Retinal pigment epithelial cell (primary cell): ENCODE measurements around the gene SPINT3.

ENCODE experiments used
- DNase-seq: peaks from one replicate; pipeline ENCODE4 v3.0.0-alpha.2; 2010; ENCODE audit warnings: low read depth
- H3K4me3 ChIP-seq: 2 replicates; pipeline ENCODE4 v1.5.1; 2011; ENCODE audit warnings: mild to moderate bottlenecking, low read length, control low read depth, moderate library complexity
- TF ChIP-seq, protein P1 (sequence below): conservative IDR thresholded peaks from 2 replicates; pipeline ENCODE4 v1.5.1; 2011; ENCODE audit warnings: low read depth, low read length, control low read depth, inconsistent platforms

Gene SPINT3

GRCh38 chr20:45545754-45546453 is 30.5 kb upstream of the SPINT3 start:
- no peak overlapping the region for H3K4me3 ChIP-seq
- TF ChIP-seq, protein P1, sequence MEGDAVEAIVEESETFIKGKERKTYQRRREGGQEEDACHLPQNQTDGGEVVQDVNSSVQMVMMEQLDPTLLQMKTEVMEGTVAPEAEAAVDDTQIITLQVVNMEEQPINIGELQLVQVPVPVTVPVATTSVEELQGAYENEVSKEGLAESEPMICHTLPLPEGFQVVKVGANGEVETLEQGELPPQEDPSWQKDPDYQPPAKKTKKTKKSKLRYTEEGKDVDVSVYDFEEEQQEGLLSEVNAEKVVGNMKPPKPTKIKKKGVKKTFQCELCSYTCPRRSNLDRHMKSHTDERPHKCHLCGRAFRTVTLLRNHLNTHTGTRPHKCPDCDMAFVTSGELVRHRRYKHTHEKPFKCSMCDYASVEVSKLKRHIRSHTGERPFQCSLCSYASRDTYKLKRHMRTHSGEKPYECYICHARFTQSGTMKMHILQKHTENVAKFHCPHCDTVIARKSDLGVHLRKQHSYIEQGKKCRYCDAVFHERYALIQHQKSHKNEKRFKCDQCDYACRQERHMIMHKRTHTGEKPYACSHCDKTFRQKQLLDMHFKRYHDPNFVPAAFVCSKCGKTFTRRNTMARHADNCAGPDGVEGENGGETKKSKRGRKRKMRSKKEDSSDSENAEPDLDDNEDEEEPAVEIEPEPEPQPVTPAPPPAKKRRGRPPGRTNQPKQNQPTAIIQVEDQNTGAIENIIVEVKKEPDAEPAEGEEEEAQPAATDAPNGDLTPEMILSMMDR = peak; percentile 15
- no peak for DNase-seq

GRCh38 chr20:45545351-45545750 is 29.9 kb upstream of the SPINT3 start:
- no peak for DNase-seq
- TF ChIP-seq, protein P1 = no peak
- no peak overlapping the region for H3K4me3 ChIP-seq

DNA sequence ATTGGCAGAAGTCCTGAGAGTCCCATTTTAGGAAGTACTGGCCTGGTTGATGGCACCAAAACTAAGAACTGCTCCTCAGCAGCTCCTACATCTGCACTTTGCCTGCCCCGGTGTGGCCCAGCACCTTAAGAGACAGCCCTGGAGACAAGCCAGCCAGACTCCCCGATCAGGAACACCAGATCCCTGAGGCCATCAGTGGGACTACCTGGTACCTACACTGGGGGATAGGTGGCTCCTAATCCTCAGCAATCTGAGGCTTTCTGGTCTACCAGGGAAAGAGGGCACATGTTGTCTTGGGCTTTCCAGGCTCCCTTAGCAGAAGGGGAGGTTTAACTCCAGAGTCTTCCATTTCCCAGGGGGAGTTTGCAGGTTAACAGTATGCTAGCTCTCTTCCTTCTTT is 24.0 kb upstream of the SPINT3 start, which contains the start of gene WFDC6:
TSS of gene WFDC6 (minus strand) at position 101 of the 400 bp plus-strand sequence. CDS start at position 26, 75 bp downstream.
- TF ChIP-seq, protein P1 = no peak
- H3K4me3 ChIP-seq = no peak within 1 kb of the TSS
- DNase-seq = no peak

- TF ChIP-seq, protein P1 = no peak
- DNase-seq = no peak
- no peak overlapping the region for H3K4me3 ChIP-seq
Measured at GRCh38 chr20:45538209-45538799, 22.9 kb upstream of the SPINT3 start.

GRCh38 chr20:45527294-45527693 is 11.9 kb upstream of the SPINT3 start:
- H3K4me3 ChIP-seq = no peak overlapping the region
- TF ChIP-seq, protein P1 = no peak
- no peak for DNase-seq

DNA sequence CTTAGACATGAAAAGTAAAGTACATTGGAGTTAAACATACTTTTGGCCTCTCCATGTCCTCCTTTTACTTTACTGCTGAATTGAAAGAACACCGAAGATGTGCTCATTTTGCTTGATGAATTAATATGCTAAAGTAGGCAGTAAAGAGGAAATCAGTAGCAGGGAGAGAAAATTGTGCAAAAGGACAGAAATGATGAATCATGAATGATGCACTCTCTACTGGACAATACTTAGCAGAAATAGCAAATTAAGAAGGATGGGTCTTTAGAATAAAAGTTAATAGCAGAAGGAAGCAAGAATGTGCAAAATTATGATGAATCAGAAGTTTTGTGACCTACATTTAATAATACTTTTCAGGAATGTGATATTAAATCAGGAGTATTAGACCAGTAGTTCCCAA is 8.4 kb upstream of the SPINT3 start:
- H3K4me3 ChIP-seq = no peak overlapping the region
- TF ChIP-seq, protein P1 = no peak
- DNase-seq = no peak

DNA sequence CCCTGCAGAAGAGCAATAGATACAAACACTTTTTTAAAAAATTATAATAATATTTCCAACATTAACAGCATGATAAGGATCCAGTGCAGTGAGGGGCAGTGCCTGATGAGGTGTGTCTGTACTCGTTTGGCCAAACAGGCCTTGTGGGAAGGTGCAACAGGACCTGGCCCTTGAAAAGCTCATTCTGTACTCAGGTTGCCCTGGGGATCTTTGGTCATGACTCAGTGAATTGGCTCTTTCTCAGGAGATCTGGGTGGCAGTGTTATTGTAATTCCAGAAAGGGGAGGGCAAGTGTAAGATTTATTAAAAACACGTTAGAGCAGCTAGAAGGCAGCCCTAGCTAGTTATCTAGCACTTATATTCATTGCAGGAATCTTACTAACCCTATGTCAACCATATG is 2.9 kb upstream of the SPINT3 start:
- H3K4me3 ChIP-seq = no peak overlapping the region
- no peak for DNase-seq
- TF ChIP-seq, protein P1 = no peak
